OCI-LY1 (cell line): ENCODE data around the gene EEF2K.

Source experiments
- EZH2 ChIP-seq: fragments of 200-600 bp; sonication (generic), shearing (Covaris generic); IDR thresholded peaks from 2 replicates; pipeline ENCODE4 v1.8.0; 2017; ENCODE audit warnings: borderline replicate concordance, mixed run types, mild to moderate bottlenecking, antibody characterized with exemption, low read length, moderate library complexity, mixed read lengths
- TF ChIP-seq, protein P1 (sequence below): fragments of 200-600 bp; sonication (generic), shearing (Covaris generic); IDR thresholded peaks from 2 replicates; pipeline ENCODE4 v1.5.1; 2017; ENCODE audit warnings: mild to moderate bottlenecking, antibody characterized with exemption, low read length, moderate library complexity, mixed read lengths

GRCh38 chr16:22204091-22204655, 1.9 kb upstream of the EEF2K start:
- TF ChIP-seq, protein P1, sequence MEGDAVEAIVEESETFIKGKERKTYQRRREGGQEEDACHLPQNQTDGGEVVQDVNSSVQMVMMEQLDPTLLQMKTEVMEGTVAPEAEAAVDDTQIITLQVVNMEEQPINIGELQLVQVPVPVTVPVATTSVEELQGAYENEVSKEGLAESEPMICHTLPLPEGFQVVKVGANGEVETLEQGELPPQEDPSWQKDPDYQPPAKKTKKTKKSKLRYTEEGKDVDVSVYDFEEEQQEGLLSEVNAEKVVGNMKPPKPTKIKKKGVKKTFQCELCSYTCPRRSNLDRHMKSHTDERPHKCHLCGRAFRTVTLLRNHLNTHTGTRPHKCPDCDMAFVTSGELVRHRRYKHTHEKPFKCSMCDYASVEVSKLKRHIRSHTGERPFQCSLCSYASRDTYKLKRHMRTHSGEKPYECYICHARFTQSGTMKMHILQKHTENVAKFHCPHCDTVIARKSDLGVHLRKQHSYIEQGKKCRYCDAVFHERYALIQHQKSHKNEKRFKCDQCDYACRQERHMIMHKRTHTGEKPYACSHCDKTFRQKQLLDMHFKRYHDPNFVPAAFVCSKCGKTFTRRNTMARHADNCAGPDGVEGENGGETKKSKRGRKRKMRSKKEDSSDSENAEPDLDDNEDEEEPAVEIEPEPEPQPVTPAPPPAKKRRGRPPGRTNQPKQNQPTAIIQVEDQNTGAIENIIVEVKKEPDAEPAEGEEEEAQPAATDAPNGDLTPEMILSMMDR, result no peak
- no peak for TF ChIP-seq EZH2
